GM19043 (cell line): ENCODE results near the gene CHRM2.
"Not testable (repeated sequence)": the region's sequence is repeated elsewhere in the genome, so short reads cannot be mapped to it uniquely, and the experiment has no call there.

Source experiments
- ATAC-seq: cut with Tn5 transposase; IDR thresholded peaks from one replicate; pipeline ENCODE4 v1.9.1; 2021; ENCODE audit warnings: low read depth; ENCODE audit not compliant: unreplicated experiment

CHRM2 gene

GRCh38 chr7:136868496-136869000 is at the start of gene CHRM2:
Gene CHRM2, plus strand, starts transcription at chr7:136868652. Its CDS starts 146,214 bp downstream, at chr7:137014866.
- no peak for ATAC-seq

- not testable (repeated sequence) for ATAC-seq
These were observed 37.1 kb upstream of the CHRM2 start for GRCh38 chr7:136831398-136831797.

- no peak for ATAC-seq
These were observed 22.5 kb upstream of the CHRM2 start for GRCh38 chr7:136845899-136846465.

DNA sequence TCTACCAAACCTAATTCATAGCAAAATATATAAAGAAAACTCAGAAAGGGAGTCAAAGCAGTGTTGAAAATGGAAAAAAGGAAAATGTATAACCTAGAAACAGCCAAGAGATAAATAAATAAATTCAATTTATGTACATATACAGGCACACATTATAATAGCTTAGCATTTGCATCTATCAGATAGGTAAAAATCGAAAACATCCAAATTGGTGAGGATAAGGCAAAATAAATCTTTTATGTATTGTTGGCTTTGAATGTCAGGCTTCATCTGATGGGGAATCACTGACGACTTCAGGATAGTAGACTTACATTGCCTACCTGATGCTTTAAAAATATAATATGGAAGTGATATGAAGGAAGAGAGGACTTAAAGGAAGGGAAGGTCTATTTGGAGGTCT is 20.6 kb upstream of the CHRM2 start:
- ATAC-seq: no peak

GRCh38 chr7:136853654-136854053 is 14.8 kb upstream of the CHRM2 start:
- no peak for ATAC-seq

DNA sequence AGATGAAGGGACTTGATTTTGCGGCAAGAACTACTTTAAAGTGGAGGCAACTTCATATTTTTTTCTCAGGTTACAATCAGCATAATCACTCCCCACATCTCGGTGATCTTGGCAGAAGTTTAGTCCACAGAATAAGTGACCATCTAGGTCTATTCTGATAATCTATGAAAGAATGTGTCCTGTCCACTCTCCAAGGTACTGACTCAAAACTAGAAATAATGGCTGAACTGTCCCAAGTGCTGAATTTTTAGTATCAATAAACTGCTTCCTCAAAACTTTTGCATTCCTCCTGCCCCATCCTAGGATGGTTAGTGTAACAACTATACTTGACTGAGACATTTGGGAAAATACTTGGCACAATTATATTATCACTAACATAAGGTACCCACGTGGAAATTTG is 10.9 kb upstream of the CHRM2 start:
- no peak for ATAC-seq

DNA sequence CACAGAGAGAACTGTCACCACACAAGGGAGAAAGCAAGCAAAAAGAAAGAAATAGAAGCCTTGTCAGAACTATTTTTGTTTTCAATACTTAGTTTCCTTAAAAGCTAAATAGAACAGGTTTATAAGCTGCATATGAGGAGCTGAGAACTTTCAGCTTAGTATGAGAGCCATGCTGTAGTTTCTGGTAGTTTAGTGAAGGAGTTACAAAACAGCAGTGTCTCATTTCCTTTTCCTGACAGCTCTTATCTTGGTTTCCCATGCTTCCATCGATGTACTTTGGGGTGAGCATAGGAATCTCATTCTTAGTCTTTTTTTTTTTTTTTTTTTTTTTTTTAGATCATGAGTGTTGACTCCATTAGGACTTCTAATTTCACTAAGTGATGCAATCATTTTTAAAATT is 8.6 kb upstream of the CHRM2 start:
- no peak for ATAC-seq

GRCh38 chr7:136865236-136865635 is 3.2 kb upstream of the CHRM2 start:
- no peak for ATAC-seq

GRCh38 chr7:136865777-136866176 is 2.7 kb upstream of the CHRM2 start:
- no peak for ATAC-seq

DNA sequence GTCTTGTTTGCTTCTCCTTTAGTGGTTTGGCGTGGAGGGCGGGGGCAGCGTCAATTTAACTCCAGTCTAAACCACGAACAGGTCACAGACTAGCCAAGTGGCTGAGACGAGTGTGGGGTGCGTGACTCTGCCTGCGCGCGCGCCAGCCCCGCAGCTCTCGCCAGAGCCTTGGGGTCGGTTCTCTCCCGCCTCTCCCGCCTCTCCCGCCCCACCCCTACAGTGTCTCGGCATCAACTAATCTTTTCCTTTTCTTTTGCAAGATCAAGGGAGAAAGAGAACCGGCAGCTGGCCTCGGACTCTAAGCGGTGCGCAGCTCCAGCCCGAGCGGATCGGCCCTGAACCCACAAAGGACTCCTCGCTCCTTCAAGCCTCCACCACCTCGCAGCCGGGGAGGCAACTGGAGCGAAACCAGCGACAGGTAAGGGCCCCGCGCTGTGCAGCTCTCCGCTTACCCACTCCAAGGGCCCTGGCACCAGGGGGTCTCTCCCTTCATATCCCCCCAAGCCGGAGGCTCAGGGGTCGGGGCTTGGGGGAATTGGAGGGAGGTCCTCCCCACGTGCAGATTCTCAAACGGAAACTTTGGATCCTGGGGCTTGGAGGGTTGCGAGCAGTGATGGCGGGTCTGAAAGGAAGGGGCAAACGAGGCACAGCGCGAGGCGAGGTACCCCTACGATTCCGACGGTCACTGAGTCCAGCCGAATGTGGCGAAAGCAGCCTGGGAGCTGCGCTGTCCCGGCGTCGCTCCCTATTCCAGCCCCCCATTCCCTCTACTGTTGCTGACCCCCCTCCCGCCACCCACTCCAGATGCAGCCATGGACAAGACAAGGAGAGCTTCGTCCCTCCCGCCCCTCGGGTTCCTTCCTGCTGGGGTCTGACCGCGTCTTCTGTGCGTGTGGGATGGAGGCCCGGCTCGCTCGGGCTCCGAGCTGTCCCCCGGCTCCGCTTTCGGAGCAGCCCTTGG is 829 bp downstream of the CHRM2 start:
- no peak for ATAC-seq

- no peak for ATAC-seq
These were observed 1.8 kb downstream of the CHRM2 start for GRCh38 chr7:136869991-136870865.

- ATAC-seq: no peak
These were observed 2.5 kb downstream of the CHRM2 start for GRCh38 chr7:136870866-136871487.

DNA sequence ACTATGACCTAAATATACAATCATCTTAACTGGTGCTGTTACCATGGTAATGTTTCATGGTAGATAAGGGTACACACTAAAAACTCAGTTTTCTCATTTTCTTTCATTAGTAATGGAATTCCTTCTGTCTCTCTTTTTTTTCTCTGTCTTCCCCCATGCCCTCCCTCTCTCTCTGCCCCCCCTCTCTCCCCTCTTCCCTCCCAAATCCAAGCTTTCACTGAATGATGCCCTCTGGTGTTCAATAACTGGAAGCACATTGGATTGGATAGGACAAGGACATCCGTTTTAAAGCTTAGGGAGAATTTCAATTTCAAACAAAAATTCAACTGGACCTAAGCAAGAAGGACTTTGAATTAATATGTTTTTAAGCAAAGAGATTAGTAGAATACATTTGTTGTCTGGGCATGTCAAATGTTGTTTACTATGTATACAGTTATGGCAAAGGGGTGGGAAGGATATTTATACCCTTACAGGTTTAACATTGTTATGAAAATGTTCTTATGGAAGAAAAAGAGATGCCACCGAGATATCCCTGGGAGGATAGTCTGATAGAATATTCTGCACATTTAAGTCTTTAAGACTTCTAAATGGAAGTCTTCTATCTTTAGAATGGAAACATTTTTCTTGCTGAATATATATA is 6.1 kb downstream of the CHRM2 start:
- no peak for ATAC-seq

- no peak for ATAC-seq
These were observed 9.1 kb downstream of the CHRM2 start for GRCh38 chr7:136877509-136877908.

DNA sequence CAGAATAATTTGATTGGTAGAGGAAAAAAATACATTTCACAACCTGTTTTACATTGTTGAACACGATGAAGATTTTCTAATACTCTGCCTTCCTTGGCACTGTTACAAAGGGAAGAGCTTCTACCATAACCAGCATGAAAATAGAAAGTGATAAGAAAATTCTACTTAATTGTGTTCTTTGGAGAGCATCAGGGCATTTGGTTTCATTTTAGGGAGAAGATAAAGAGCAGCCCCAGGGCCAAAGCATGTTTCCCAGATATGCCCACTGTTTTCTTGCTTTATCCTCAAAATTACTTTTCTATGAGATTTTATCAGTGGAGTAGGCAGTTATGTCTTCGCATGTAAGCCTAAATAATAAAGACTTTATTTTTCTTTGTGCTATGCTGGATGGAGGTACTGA is 9.5 kb downstream of the CHRM2 start:
- no peak for ATAC-seq

DNA sequence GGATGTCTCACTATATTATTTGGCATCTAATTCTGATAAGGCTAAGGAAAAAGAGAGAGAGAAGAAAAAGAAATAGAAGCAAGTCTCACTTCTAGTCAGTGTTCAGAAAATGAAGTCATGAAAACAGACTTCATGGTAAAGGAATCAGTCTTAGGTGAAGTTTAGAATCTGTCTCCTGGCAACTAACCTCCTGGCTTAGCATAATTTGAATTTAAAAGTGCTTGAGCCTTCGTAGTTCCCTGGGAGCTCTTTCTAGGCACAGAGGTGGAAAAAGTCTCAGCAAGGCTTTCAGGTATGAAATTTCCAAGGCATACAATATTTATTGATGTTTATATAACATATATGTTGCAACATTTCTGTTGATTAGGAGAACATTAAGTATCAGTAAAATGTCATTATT is 10.4 kb downstream of the CHRM2 start:
- no peak for ATAC-seq

- no peak for ATAC-seq
These were observed 14.6 kb downstream of the CHRM2 start for GRCh38 chr7:136883046-136883445.

- ATAC-seq: no peak
These were observed 16.0 kb downstream of the CHRM2 start for GRCh38 chr7:136884492-136884891.

DNA sequence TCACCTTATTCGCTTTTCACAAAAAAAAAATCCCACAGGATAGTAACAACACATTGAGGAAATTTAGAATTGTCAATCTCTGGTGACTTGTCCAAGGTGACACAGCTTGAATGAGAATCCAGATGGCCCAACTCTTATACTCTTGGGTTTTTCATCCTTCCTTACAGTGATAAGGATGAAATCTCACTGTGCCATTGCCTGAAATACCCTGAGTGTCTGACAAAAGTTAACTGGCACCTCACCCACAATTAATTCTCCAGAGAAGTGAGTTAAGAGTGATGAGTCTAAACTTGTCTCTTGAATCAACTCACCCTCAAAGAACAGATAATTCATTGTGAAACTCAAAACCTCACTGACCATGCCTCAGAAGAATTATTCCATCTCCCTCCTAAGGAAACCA is 18.9 kb downstream of the CHRM2 start:
- no peak for ATAC-seq

DNA sequence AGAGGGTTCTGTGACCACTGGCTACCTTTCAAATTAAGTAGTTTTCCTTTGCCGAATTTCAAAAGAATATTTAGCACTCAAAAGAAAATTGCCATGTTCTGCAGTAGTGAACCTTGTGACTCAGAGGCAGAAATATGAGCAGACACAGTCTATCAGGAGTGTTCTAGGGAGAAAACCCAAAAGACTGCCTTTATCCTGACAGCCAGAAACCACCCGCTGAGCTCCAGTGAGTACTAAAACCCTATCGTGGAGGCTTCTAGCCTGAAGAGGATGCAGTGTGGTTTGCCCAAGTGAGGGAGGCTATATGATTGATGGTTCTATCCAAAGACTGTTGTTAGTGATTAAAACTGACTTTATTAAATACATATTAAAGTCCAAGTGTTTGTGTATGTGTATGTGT is 21.9 kb downstream of the CHRM2 start:
- ATAC-seq: no peak
